ENCODE results near the gene COPS2. TPM values are rescaled to one million over a fixed set of nuclear protein-coding genes. Genes with fewer than 3 reads are reported as not detected.
"Not testable (repeated sequence)": the region's sequence is repeated elsewhere in the genome, so short reads cannot be mapped to it uniquely, and the experiment has no call there.

Gene COPS2
- total RNA-seq, 1 donor = 15.9 TPM

DNA sequence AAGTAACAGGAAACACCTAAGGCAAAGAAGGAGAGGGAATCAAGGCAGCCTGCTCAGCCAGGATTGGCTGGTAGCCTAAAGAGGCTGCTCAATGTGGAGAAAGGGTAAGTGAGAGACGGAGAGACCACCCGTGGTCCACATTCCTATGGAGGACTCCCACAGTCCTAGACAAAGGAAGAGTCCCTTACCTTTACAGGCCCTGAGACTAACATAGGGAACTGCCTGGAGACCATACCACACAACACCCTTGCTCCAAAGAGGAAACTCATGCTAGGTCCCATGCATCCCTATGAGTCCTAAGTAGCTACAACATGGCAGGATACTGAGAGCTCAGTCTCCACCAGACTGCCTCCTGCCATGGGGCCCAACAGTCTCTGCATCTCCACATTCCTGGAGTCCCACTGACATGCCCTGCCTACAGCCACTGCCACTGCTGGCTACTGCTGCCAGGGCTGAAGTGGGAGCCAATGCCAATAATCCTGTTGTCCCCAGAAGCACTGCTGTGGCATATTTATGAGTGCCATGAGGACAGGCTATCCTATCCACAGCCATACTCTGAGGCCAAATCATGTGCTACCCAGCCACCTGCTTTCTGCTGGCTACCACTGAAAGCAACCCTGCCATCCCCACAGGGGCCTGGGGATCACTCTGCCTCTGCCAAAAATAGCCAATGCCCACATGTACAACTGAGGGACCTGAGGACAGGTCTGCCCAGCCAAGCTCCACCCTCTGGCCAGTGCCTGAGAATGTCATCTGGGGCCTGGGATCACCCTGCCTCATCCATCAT lies 45.0 kb downstream of the COPS2 start:
- no peak for DNase-seq (ENCODE audit: low read depth in 2 of 3, low spot score in 2 of 3)

DNA sequence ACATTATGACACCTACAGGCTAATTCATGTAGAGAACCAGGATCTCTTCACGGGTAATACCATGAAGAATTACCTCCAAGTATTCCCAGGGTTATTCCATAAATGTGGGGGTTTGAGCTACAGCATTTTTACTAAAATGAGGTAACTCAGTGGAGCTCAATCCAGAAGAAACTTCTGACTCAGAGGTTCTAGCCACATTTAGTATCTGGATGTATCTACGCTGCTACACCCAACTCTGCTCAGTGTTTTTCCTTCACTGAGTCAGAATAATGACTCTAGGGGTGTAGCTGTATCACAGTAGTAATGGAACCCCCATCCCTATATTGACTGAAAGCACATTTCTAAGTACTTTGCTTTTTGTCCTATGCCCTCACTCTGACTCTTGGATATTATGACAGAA lies 52.4 kb downstream of the COPS2 start:
- DNase-seq (ENCODE audit: low read depth in 2 of 3, low spot score in 2 of 3) = no peak

DNA sequence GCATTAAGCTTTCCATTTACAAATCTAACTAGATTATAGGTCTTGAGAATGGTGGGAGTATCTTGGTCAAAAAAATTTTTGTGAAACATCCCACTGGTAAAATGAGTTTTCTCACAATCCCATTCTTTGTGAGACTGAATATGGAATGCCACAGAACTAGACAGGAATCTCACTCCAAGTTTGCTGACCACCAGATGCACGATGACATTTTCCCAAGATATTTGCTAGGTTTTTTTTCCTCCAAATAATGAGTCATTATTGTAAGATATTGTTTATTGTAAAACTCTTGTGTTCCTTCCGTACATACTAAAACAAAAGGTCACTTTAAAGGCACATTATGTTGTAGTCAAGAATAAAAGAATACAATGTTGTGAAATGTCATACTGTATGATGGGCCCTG lies 53.9 kb downstream of the COPS2 start:
- DNase-seq (ENCODE audit: low read depth in 2 of 3, low spot score in 2 of 3) = no peak

DNA sequence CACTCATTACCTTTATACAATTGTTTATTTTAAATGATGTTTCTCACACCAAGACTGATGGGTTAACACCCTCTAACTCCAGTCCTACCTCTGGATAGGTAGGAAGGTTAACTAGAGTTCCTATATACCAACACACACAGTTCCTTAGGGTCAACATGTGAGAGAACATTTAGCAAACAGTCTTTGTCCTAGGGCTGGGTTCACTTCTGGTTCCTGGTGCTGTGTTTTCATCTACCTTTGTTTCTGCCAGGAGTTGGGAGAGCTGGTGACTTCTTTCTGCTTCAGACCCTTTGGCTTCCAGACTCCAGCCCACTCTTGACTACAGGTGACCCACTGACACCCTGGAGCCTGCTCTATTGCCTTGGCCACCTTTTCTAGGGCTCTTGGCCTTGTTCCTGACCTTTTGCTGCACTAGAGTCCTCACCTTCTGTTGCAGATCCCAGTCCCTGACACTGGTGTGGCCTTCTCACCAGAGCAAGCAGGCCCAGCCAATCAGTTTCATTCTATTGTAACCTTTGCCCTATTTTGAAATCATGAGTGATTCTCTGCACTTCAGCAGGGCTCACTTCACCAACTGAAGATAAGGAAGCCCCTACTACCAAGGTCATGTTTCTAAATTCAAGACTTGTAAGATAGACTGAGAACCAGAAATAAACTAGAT lies 59.2 kb downstream of the COPS2 start:
- DNase-seq (ENCODE audit: low read depth in 2 of 3, low spot score in 2 of 3) = no peak

DNA sequence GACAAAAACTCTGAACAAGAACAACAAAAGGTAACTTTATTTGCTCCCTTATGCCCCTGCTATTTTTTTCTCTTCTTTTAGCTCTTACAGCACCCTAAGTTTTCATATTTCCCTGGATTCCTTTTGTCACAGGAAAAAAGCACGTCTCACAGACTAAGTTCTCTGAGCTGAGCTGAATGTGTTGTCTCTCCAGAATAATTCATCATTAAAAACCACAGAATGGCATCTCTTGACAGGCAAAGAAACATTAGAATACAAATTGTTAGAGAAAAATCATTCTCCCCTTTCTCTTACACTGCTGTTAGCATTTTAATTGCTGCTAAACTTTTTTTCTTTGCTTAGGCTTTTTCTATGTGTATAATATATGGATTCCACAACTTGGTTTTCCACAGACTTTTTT lies 60.5 kb downstream of the COPS2 start:
- DNase-seq (ENCODE audit: low read depth in 2 of 3, low spot score in 2 of 3) = no peak

DNA sequence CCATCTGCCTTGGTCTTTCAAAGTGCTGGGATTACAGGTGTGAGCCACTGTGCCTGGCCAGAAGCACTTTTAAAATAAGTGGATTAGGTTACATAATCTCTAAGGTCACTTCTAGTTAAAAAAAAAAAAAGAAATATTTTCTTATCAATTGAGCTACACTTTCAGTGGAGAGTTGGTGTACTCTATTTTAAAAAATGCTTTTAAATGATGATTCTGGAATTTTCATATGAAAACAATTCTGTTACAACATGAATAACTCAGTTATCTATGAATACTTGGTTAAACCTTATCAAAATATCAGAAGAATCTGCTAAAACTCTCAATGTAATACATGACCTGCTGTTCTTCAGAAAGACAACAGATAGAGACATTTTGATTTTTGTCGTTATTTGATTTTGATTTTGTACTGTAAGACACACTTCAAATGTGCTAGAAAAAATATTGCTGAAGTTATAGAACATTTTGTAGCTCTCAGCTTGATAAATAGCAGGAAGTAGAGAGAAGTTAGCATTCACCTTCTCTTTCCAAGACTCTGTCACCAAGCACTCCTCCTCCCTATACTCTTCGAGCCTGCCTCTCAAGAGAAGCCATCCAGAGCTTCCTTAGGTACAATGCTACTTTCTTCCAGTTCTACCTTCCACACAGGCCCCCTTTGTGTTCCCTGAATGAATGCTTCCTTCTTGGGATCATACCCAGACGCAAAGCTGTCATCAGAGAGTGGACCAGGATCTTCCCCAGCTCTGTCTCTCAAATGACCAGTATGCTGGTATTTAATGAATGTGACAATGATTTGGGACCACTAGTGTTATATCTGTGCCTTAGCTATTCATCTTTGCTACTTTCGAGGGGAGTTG lies 61.9 kb downstream of the COPS2 start:
- DNase-seq (ENCODE audit: low read depth in 2 of 3, low spot score in 2 of 3) = no peak

DNA sequence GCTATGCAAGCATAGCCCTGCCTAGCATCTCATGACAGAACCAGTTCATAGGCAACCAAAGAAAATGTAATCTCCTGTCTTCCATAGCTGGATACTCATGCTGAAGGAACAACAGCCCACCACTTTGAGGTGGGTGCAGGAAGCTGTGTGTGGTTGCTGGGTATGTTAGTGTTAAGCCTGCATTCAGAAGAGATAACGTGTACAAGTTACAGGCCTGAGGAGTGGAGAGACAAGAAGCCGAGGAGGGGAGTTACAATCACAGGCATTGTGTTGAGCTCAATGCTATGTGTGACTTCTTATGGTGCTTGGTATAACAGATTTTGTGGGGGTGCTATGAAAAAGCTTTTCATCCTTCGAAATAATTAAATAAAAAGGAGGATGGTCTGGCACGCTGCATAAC lies 66.4 kb downstream of the COPS2 start:
- no peak for DNase-seq (ENCODE audit: low read depth in 2 of 3, low spot score in 2 of 3)

DNA sequence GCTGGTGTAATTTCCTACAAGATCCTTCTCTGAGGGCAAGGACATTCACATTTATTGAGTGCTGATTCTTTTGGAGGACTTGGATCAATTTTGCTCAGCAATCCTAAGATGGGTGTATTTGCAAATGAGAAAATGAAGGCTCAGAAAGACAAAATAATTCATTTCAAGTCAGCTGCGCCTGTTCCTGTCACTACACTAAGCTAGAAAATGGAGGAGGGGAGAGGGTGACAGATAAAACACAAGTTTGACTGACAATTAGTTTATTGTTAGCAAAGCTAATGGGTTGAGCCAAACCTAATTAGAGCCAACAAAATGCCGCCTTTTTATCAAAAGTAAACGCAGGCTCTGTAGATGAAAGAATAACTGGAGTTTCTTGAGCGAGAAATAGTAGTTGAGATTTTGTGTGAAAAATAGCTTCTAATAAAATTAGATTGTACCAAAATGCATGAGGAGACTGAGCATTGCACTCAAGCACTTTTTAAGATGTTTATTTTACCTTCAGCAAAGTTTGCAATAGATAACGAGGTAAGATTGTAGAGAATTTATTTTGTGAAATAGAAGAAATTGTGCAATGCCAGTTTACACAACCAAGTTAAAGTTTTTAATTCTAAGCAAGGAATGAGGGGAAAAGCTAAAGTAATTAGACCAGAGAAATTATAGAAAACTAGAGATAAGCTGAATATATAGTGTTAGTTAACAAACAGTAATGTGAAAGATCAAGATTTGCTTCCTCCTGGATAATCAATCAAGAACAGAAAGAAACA lies 69.5 kb downstream of the COPS2 start:
- no peak for DNase-seq (ENCODE audit: low read depth in 2 of 3, low spot score in 2 of 3)

DNA sequence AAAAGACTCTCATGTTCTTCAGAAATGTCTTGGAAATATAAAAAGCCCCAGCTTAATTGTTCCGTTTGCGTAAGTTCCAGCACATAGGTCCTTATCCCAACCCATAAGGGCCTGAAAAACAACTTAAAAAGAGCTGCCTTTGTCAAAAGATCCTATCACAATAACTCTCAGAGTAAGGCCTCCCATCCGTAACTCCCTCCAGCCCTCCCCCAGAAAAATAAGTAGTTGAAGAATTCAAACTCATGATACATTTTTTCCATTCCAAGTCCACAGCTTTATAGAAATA lies 71.2 kb downstream of the COPS2 start:
- no peak for DNase-seq (ENCODE audit: low read depth in 2 of 3, low spot score in 2 of 3)

DNA sequence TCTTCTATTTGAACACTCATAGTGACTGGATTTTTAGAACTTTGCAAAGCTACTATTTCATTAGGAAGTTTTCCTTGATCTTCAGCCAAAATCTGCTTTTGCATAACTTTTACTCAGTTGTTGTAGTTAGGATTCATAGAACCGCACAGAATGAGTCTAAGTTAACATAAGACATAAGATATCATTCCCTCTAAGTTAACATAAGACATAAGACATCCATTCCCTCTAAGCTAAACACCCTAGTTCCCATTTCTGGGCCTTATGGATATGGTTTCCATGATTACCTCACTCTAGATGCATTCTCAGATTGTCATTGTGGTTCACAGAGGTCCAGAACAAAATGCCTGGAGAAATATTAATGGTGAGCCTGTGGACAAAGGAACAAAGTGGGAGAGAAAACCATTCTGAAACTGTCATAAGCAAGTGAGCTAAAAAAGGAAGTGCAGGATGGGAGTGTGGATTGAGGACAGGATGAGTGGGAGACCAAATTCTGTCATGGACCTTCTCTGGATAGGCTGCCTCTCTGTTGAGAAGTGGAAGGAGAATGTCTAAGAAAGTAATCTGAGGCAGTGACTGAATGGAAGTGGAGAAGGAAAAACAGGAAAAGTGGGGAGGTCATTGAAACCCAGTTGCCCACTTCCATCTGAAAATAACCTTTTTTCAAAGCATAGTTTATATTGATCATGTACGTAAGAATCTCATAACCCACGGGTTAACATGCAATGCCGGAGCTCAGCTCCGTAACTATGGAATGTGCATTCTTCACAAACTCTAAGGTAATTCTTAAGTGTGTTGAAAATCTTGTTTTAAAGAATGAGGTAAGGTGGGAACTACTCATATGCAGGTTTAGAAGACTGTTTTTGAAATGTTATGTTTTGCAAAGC lies 71.8 kb downstream of the COPS2 start:
- no peak for DNase-seq (ENCODE audit: low read depth in 2 of 3, low spot score in 2 of 3)

DNA sequence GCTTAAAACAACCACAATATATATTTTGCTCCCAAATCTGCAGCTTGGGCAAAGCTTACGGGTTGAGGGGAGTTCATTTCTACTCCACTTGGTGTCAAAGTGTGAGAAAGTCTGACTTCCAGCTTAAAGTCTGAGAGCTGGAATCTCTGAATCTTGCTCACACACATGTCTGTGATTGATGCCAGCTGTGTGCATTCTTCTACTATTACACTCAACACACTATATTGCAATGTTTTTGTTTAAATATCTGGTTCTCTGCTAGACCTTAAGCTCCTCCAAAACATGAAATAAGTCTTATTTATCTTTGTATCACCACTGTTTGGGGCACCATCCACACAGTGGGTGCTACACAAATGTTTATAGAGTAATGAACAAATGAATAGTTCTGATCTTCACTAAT lies 72.4 kb downstream of the COPS2 start:
- DNase-seq (ENCODE audit: low read depth in 2 of 3, low spot score in 2 of 3) = no peak

DNA sequence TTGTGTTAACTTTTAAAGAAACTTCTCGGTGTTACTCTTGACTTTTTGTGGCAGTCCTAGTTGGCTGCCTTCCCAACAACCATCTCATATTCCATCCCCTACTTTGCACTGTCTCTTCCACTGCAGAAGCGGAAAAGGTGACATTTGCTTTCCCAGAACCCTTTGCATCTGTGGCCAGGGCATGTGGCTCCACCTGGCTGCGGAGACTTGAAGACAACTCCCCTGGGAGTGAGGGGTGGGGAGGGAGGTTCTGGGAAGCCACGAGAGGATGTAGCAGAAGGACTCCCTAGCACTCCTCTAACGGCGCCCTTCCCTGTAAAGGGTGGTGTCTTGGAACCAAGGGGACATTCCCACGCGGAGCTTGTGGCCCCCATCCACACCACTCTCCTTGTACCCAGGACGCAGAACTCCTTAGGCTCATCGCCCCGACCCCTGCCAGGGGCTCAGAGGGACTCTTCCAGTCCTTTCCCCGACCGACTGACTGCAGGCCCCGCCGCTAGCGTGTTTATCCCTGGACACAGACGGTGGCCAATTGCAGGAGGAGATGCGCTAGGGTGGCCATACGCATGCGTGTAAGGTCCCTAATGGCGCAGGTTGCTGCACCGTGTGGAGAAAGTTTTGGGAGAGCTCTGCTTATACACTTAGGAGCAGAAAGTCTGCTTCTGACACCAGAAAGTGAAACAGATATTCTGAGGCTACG lies 75.9 kb downstream of the COPS2 start:
- no peak for DNase-seq (ENCODE audit: low read depth in 2 of 3, low spot score in 2 of 3)

DNA sequence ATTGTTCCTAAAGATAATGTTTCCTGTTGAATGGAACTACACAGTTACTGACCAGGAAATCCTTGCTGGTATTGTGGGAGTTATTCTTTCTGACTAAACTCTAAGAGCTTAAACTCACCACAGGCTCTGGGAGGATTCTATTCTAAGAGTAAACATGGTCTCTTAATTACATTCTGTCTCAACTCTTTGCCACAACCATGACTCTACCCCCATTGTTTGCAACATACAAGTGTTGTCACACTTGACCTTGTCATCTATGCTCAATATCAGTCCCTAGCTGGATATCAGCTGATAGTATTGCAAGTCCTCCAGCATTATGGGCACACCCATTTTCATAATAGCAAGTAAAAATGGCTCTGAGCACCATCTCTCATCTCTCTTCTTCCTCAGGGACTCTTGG lies 79.5 kb downstream of the COPS2 start:
- no peak for DNase-seq (ENCODE audit: low read depth in 2 of 3, low spot score in 2 of 3)

DNA sequence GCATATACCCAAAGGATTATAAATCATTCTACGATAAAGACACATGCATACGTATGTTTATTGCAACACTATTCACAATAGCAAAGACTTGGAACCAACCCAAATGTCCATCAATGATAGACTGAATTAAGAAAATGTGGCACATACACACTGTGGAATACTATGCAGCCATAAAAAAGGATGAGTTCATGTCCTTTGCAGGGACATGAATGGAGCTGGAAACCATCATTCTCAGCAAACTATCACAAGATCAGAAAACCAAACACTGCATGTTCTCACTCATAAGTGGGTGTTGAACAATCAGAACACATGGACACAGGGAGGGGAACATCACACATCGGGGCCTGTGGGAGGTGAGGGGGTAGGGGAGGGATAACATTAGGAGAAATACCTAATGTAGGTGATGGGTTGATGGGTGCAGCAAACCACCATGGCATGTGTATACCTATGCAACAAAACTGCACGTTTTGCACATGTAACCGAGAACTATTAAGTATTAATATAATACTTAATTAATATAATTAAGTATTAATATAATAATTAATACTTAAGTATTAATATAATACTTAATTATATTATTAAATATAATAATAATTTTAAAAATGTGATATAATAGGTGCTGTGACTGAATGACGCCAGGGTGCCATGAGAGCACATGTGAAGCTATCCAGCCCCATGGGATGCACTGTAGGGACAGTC lies 80.7 kb downstream of the COPS2 start:
- DNase-seq (ENCODE audit: low read depth in 2 of 3, low spot score in 2 of 3) = not testable (repeated sequence)

Small RNA genes within 50 kb of the gene (small RNA-seq; reads per million reads assigned to genes)
- gene MIR4716 (not detected), gene RF00019 (not detected), gene RN7SL307P (not detected)

Other genes starting within 250 kb of the COPS2 start
- gene SHC4, start 191.7 kb downstream of the COPS2 start, total RNA-seq = 0.81 TPM
- gene SECISBP2L, start 109.2 kb downstream of the COPS2 start, total RNA-seq = 22.4 TPM
- gene GALK2, start 14.6 kb upstream of the COPS2 start, total RNA-seq = 38.8 TPM

Measured in hematopoietic multipotent progenitor cell (in vitro differentiated cells).